GM18951 (cell line): ENCODE measurements around the gene GFOD1.

Source experiments
- POLR2A ChIP-seq: IDR thresholded peaks from 4 replicates; pipeline ENCODE4 v1.6.1; 2011; ENCODE audit warnings: mild to moderate bottlenecking; ENCODE audit not compliant: insufficient read length, insufficient read depth; ENCODE audit errors: extremely low read depth
- in situ Hi-C: fragments of 300-500 bp; cut with MboI; formaldehyde crosslinking; loops from one replicate; pipeline ENCODE4 v1.12.0; 2022; ENCODE audit warnings: low sequenced_read_pairs, mixed read lengths, inconsistent platforms; ENCODE audit not compliant: unreplicated experiment

Gene GFOD1

GRCh38 chr6:13359287-13359686, 128.1 kb downstream of the GFOD1 start:
- in situ Hi-C loops, result no loop called here
- no peak for TF ChIP-seq POLR2A

- no peak for TF ChIP-seq POLR2A
- in situ Hi-C loops, result no loop called here
These were observed 128.9 kb downstream of the GFOD1 start for GRCh38 chr6:13358511-13358910.

- TF ChIP-seq POLR2A, result no peak
- in situ Hi-C loops, result no loop called here
These were observed 129.8 kb downstream of the GFOD1 start for GRCh38 chr6:13357551-13358075.

GRCh38 chr6:13355999-13356785, 131.2 kb downstream of the GFOD1 start:
- in situ Hi-C loops, result no loop called here
- no peak for TF ChIP-seq POLR2A

GRCh38 chr6:13355043-13355945, 132.1 kb downstream of the GFOD1 start:
- in situ Hi-C loops, result no loop called here
- no peak for TF ChIP-seq POLR2A

GRCh38 chr6:13354331-13355042, 132.9 kb downstream of the GFOD1 start:
- TF ChIP-seq POLR2A, result no peak
- in situ Hi-C loops, result no loop called here

- in situ Hi-C loops, result no loop called here
- TF ChIP-seq POLR2A, result no peak
These were observed 135.2 kb downstream of the GFOD1 start for GRCh38 chr6:13352165-13352564.

- TF ChIP-seq POLR2A, result no peak
These were observed 136.1 kb downstream of the GFOD1 start for GRCh38 chr6:13351271-13351670.

GRCh38 chr6:13349811-13350506, 137.4 kb downstream of the GFOD1 start:
- no peak for TF ChIP-seq POLR2A
- in situ Hi-C loops, result loop anchor here (25.0 kb wide), 1 partner anchor 438 kb away; no protein-coding TSS in a partner anchor

More at GRCh38 chr6:13351271-13351670, 136.1 kb downstream of the GFOD1 start:
- in situ Hi-C loops, result no loop called here

- TF ChIP-seq POLR2A, result no peak
- in situ Hi-C loops, result loop anchor here (25.0 kb wide), 1 partner anchor 436 kb away; no protein-coding TSS in a partner anchor
These were observed 138.9 kb downstream of the GFOD1 start for GRCh38 chr6:13348334-13349113.

GRCh38 chr6:13346245-13346644, 141.2 kb downstream of the GFOD1 start:
- in situ Hi-C loops, result loop anchor here (25.0 kb wide), 1 partner anchor 434 kb away; no protein-coding TSS in a partner anchor
- no peak for TF ChIP-seq POLR2A
